Lung (tissue), 12 donors: ENCODE data around the gene CASKIN2. TPM values are rescaled to one million over a fixed set of nuclear protein-coding genes. Genes with fewer than 3 reads are reported as not detected.

Experiments
- ATAC-seq: fragments of 200-7000 bp; cut with Tn5 transposase; one replicate; pipeline ENCODE4 v1.9.1; 2020; ENCODE audit warnings: moderate number of reproducible peaks; ENCODE audit not compliant: insufficient read depth, low FRiP score
- DNase-seq, 3 donors: peaks; one replicate each; pipeline ENCODE4 v3.0.0-alpha.2; 2013 to 2017
- H3K27ac ChIP-seq, 2 donors: one replicate each; pipeline ENCODE4 v1.5.1; 2013; ENCODE audit warnings: mild to moderate bottlenecking in 2 of 2, moderate library complexity in 2 of 2, control low read depth in 1 of 2, inconsistent platforms in 1 of 2, low read depth in 1 of 2, low read length in 1 of 2
- H3K27me3 ChIP-seq, 3 donors: one replicate each; pipeline ENCODE4 v1.5.1; 2013; ENCODE audit warnings: low read length in 2 of 3; ENCODE audit not compliant: control insufficient read depth in 3 of 3, insufficient read depth in 3 of 3
- H3K36me3 ChIP-seq, 4 donors: one replicate each; pipeline ENCODE4 v1.5.1; 2013; ENCODE audit warnings: low read length in 4 of 4, mild to moderate bottlenecking in 1 of 4, moderate library complexity in 1 of 4; ENCODE audit not compliant: control insufficient read depth in 4 of 4, insufficient read depth in 4 of 4
- H3K4me1 ChIP-seq, 5 donors: one replicate each; pipeline ENCODE4 v1.5.1; 2013; ENCODE audit warnings: low read length in 5 of 5, mild to moderate bottlenecking in 2 of 5, moderate library complexity in 1 of 5; ENCODE audit not compliant: control insufficient read depth in 5 of 5, insufficient read depth in 5 of 5
- H3K4me3 ChIP-seq: one replicate; pipeline ENCODE4 v1.5.1; 2013; ENCODE audit warnings: mild to moderate bottlenecking, control low read depth, moderate library complexity
- H3K9ac ChIP-seq, 2 donors: one replicate each; pipeline ENCODE4 v1.5.1; 2013; ENCODE audit warnings: low read length in 2 of 2, control low read depth in 1 of 2; ENCODE audit not compliant: insufficient read depth in 1 of 2
- H3K9me3 ChIP-seq, 4 donors: one replicate each; pipeline ENCODE4 v1.5.1; 2013; ENCODE audit warnings: low read length in 3 of 4, mild to moderate bottlenecking in 1 of 4, moderate library complexity in 1 of 4; ENCODE audit not compliant: control insufficient read depth in 4 of 4, insufficient read depth in 3 of 4
- CTCF ChIP-seq: IDR thresholded peaks from 2 replicates; pipeline ENCODE4 v1.5.1; 2012; ENCODE audit warnings: mild to moderate bottlenecking; ENCODE audit errors: control extremely low read depth, extremely low read depth
- WGBS, 2 donors: extraction: QIAGEN DNeasy Blood & Tissue Kit; methylation state at CpG; one replicate each; pipeline ENCODE4 v1.1.7; 2013; 5-methylcytosine and 5-hydroxymethylcytosine counted together
- polyA plus RNA-seq, 2 donors: library from polyadenylated mRNA; stranded (reverse); fragments of 200-250 nt; gene quantifications; one replicate each; pipeline ENCODE4 v1.2.1, GENCODE V29; 2013
- total RNA-seq, 2 donors: library from RNA; depleted of rRNA in 1 of 2; stranded (reverse); fragments of >200 nt in 1 of 2; gene quantifications; one replicate each; pipeline ENCODE4 v1.2.1, GENCODE V29; 2014 to 2021
- donor health status: control.
- donor health status: control.
- donor health status: Bipolar disorder and iron deficiency.
- donor health status: healthy.
- donor health status: DM: yes; HTN: yes; CAD: no.

The CASKIN2 gene
- total and polyA plus RNA-seq, 4 donors, result 22.3 to 81.5 (median 35.1) TPM

- H3K27ac ChIP-seq, result peak overlapping the region in 1 of 2 donors; percentile 4
- peaks cover 0 to 11% (median 5%) of the 10 kb centered on the region in 5 donors for H3K4me1 ChIP-seq
- TF ChIP-seq CTCF, result no peak
- no peak overlapping the region for H3K9ac ChIP-seq
- no peak overlapping the region for H3K4me3 ChIP-seq
- H3K27me3 ChIP-seq, result no peaks in the 10 kb centered on the region
- H3K36me3 ChIP-seq, result peaks cover 0 to 2% (median 0%) of the 10 kb centered on the region in 4 donors
- 84 to 92% methylated on average over 7 of the region's 7 CpGs for WGBS, 2 donors
- H3K9me3 ChIP-seq, result peaks cover 0 to 2% (median 0%) of the 10 kb centered on the region in 4 donors
- no peak for ATAC-seq
- DNase-seq, result no peak
Measured at GRCh38 chr17:75551266-75551665, 35.9 kb upstream of the CASKIN2 start.

GRCh38 chr17:75550139-75550465 lies 34.8 kb upstream of the CASKIN2 start:
- Histone ChIP-seq H3K36me3 (no peaks in the 10 kb centered on the region), H3K4me3 (no peak overlapping the region), H3K27me3 (no peaks in the 10 kb centered on the region), H3K9me3 (peaks cover 0 to 2% (median 0%) of the 10 kb centered on the region in 4 donors), H3K27ac (peak overlapping the region in 1 of 2 donors; percentile 91), H3K9ac (peak overlapping the region in 1 of 2 donors; percentile 13), H3K4me1 (peaks cover 0 to 11% (median 5%) of the 10 kb centered on the region in 5 donors)
- whole genome bisulfite sequencing, 2 donors, result 68 to 85% methylated on average over 4 of the region's 4 CpGs
- DNase-seq (no peak), ATAC-seq (peak; percentile 19)
- no peak for TF ChIP-seq CTCF

- Histone ChIP-seq H3K36me3 (no peaks in the 10 kb centered on the region), H3K9me3 (peaks cover 0 to 2% (median 0%) of the 10 kb centered on the region in 4 donors), H3K27me3 (no peaks in the 10 kb centered on the region), H3K4me1 (peaks cover 0 to 11% (median 5%) of the 10 kb centered on the region in 5 donors), H3K4me3 (no peak overlapping the region), H3K9ac (peak overlapping the region in 1 of 2 donors; percentile 13), H3K27ac (peak overlapping the region in 1 of 2 donors; percentile 91)
- TF ChIP-seq CTCF, result no peak
- 69 to 84% methylated on average over 22 of the region's 22 CpGs for WGBS, 2 donors
- DNase-seq, result peak; percentile 69 to 87 (median 86)
- ATAC-seq, result peak; percentile 82
Measured at GRCh38 chr17:75549246-75550138, 34.2 kb upstream of the CASKIN2 start.
